ENCODE measurements around the gene LIPJ.

Gene LIPJ, protein sequence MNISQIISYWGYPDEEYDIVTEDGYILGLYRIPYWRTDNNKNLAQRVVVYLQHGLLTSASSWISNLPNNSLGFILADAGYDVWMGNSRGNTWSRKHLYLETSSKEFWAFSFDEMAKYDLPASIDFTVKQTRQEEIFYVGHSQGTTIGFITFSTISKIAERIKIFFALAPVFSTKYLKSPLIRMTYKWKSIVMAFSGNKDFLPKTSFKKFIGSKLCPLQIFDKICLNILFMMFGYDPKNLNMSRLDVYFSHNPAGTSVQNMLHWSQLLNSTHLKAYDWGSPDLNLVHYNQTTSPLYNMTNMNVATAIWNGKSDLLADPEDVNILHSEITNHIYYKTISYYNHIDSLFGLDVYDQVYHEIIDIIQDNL

DNA sequence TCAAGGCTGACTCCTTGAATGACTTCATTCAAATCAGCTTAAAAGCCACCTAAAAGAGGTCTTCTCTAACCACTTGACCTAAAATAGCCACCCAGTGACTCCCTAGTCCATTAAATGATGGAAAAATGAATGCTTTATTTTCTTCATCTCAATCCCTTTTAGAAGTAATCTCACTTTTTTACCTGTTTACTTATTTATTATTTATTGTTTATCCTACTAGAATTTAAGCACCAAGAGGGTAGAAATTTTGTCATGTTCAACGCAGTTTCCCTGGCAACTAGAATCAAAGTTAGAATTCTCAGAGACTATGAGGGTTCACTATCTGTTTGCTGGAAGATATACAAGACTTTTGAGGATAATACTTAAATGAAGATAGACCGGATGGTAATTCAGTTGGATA lies at the start of gene LIPJ:
TSS of gene LIPJ (plus strand) at position 301 of the 400 bp plus-strand sequence. CDS start 3,926 bp downstream, outside the sequence.
- no peak for DNase-seq (ENCODE audit: low spot score)
- FAIRE-seq: no peak

DNA sequence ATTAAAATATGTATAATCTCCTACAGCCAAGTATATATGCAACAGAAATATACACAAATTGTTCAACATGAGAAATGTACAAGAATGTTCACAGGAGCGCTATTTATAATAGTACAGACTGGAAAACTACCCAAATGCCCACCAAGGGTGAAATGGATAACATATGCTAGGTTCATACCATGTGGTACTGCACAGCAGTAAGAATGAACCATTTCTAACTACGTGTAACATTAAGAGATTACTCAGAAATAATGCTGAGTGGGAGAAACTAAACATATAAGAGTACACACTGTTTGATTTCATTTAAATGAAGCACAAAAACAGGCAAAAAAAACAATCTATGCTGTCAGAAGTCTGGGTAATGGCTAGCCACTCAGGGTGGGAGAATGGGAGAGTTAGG lies 49.2 kb upstream of the LIPJ start:
- DNase-seq (ENCODE audit: low spot score): no peak
- FAIRE-seq: no peak

DNA sequence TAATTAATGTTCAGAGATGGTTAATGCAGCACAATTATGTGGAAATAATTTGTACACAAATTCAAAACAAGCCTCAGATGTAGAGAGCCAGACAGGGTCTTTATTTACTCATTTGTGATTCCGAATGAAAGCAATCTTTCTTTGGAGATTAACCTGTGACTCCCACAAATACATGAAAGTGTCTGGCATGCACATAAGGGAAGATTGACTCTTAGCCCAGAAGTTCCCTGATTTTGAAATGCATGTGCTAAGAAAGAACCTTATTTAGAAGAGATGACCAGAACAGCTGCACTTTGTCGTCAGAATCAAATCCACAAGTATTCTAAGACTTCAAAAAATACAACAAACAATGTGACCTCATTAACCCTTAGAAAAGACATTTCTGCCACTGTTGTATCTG lies 48.5 kb upstream of the LIPJ start:
- FAIRE-seq: no peak
- DNase-seq (ENCODE audit: low spot score): no peak

DNA sequence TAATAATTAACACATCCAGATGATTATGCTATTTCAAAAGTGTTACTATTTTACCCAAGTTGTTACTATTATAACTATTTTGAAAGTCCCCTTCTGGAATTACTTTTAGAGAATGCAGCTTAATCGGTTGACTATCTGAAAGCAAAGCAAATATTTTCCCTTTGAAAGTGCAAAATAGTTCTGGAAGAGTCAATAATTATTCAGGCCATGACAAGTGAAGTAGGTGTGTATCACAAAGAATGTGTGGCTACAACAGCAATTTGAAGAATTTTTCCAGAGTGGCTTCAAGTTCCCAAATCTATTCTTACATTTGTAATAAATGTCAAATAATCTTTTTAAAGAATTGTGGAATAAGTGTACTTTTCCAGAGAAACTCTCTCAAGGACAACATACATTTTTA lies 46.2 kb upstream of the LIPJ start:
- DNase-seq (ENCODE audit: low spot score) (no peak), FAIRE-seq (no peak)

DNA sequence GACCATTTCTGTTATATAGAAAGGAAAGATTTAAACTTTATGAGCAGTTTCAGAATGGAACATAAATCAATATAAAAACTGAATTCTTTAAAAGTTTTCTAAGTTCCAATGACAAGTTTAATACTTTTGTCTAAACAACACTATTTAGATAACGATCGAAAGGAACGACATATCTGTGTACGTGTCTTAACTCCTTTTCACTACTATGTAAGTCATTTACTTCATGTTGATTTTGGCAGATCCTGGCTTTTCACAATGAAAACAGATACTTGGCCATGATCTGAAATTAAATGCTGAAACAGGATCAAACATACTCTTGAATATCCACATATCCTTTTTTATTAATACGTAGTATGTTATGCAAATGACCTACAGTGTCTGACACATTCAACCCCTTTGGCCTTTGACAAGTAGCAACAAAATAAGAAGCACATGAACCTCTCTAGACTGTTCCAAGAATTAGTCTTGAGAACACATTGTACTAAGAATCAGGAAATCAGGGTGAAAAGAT lies 45.4 kb upstream of the LIPJ start:
- DNase-seq (ENCODE audit: low spot score): no peak

DNA sequence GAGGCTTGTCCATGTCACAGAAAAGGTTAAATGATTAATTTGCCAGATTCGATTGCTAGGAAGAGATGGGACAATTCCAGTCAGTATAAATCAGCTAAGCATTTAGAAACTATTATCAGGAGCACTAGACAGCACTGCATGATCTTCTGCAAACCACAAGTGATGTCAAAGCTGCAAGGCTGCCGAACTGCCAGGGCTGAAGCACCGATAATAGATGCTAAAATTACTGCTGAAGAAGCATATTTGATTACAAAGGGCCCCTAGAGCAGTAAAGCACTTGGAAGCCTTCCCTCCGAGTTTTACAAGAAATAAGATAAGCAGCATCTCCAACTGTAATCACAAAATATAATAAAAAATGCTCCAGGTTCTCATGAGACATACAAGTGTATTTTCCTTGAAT lies 44.0 kb upstream of the LIPJ start:
- no peak for DNase-seq (ENCODE audit: low spot score)
- FAIRE-seq: no peak

More for the DNA sequence above, 45.4 kb upstream of the LIPJ start:
- FAIRE-seq: no peak

DNA sequence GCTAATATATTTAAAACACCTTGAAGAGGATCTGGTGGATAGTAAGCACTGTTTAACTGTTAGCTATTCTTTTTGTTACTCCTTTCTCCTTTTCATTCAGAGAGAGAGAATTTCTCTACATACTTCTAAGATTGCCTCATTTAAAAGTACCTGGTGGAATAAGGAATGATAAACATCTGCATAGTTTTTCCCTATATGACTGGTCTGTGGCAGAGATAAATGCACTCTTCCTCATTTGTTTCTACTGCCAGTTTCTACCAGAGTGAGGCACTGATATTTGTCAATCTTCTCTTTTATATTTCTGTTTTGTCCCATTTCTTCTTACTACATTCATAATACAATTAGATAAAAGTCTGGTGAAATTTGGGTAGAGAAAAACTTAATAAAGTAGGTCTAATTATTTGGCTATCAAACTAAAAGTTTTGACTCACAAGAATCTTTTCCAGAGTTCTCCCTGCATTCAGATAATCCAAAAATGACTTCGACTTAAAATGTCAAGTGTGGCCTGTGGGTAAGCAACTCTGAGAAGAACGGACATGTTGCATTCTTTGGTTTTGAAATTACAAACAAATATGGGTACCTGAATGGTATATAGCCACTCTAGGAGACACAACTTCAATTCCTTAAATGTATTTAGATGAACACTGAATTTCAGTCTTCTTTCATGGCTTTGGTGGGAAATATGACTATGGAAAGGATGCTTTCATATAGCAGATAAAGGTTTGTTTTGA lies 42.3 kb upstream of the LIPJ start:
- FAIRE-seq: no peak

DNA sequence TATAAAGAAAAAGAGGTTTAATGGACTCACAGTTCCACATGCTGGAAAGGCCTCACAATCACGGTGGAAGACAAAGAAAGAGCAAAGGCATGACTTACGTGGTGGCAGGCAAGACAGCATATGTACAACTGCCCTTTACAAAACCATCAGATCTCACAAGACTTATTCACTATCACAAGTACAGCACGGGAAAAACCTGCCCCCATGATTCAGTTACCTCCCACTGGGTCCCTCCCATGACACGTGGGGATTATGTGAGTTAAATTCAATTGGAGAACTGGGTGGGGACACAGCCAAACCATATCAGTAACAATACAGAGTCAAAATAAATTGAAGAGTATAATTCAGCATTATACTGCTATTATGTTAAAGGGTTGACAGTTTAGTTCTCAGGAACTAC lies 41.2 kb upstream of the LIPJ start:
- DNase-seq (ENCODE audit: low spot score) (no peak), FAIRE-seq (no peak)

More for the DNA sequence above, 42.3 kb upstream of the LIPJ start:
- DNase-seq (ENCODE audit: low spot score): no peak

DNA sequence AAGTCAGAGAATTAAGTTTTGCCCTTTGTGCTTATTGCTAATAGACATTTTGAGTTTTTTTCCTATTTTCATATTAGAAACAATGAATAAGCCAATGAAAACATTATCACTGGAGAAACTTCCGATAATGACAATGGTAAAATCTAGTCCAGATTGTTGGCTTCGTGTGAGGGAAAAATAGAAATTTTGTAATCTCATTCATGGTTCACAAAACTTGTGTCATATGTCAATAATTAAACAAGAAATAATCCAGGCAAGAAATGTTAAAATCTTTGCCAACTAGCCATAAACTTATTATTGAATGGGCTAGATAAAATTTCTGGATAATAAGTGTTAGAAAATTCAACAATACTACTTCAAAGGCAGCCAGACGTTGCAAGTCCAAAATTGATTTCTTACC lies 40.1 kb upstream of the LIPJ start:
- no peak for FAIRE-seq
- no peak for DNase-seq (ENCODE audit: low spot score)

DNA sequence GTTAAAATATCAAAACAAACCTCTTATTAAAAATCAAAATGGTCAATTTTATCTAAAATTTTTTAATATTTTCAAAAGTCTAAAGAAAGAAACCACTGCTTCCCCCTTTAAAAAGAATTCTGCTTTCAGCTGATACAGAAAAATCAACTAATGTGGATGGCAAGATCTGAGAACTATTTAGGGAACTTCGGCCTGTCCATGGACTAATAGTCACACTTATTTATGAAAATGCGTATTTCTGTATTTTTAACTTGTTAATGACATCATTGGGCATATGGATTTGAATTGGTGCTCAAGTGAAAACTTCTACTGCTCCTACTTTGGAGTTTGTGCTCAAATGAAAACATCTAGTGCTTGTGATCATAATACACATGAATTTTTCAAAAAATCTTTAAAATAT lies 35.3 kb upstream of the LIPJ start:
- FAIRE-seq: no peak
- no peak for DNase-seq (ENCODE audit: low spot score)

DNA sequence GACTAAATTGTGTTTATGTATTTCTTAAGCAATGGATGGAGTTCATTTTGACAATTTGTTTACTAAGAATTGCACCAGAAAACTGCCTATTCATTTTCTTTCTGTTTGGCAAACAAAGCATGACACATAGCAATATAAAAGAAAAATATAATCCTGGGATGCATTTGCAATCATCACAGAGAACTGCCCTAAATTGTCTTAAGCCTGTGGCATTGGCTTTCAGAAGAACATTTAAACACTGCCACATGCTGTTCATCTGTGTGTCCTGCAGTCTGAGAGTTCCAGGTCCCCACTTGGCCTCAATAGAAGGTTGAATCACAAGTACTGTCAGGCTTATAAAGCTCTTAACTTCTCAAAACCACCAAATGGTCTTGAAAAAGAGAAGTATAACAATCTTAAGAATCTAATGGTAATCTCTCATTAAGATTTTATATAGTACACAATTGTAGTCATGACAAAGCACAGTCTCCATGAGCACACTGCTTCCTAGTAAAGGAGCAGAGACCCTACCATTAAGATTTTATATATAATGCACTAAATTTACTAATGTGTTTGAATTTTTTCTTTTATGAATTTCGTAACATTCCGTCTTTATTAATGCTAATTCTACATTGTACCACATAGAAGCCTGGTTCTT lies 33.3 kb upstream of the LIPJ start:
- no peak for FAIRE-seq
- DNase-seq (ENCODE audit: low spot score): peak; percentile 52

DNA sequence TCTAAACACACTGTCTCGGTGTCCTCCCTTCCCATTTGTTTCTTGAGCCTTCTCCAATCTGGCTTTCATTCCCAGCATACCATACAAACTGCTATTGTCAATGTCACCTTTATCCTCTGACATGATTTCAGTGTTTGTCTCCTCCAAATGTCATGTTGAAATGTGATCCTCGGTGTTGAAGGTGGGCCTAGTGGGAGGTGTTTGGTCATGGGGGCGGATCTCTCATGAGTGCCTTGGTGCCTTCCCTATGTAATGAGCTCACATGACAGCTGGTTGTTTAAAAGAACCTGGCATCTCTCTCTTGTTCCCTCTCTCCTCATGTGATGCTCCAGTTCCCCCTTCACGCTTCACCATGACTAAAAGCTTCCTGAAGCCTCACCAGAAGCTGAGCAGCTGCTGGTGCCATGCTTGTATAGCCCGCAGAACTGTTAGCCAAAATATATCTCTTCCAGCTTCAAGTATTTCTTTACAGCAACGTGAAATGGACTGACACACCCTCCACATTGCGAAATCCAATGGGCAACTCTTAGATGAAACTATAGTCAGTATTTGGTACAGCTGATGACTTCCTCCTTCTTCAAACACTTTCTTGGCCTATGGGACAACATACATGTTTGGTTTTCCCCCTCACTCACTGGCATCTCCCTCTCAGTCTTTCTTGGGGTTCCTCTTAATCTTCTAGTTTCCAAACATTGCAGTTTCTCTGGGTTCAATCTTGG lies 31.2 kb upstream of the LIPJ start:
- FAIRE-seq: no peak
- no peak for DNase-seq (ENCODE audit: low spot score)

DNA sequence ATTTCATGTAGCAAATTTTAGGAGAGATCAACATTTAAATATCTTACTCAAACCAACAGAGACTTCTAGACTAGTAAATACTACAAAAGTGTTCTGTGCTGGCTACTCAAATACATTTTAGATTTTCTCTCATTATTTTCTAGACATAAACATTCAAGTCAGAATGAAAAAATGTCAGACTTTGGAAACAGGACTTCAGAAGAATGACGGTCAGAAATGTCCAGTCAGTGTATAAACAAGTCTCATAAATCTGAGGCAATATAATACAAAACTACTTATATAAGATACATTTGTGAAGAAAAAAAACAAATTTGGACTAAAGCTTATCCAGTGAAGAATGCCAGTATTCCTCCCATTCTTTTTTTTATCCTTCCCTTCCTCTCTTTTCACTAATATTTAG lies 29.3 kb upstream of the LIPJ start:
- FAIRE-seq (no peak), DNase-seq (ENCODE audit: low spot score) (no peak)

DNA sequence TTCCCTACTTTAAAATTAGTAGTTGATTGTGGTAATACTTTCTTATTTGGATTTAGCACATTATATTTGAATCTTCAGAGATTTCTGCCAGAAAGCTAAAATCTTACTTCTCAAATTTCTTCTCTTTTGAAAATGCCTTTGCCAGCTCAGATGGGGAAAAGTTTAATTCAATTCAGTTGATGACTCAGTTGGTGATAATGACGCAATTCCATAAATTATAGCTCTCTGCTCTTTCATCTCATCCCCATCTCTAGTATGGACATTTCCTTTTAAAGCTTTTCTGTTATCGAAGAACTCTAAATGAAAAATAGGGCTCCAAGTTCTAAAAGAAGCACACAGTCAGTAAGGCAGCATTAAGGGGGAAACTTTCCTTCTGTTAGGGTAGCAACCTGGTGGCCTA lies 28.9 kb upstream of the LIPJ start:
- FAIRE-seq: no peak
- DNase-seq (ENCODE audit: low spot score): no peak

DNA sequence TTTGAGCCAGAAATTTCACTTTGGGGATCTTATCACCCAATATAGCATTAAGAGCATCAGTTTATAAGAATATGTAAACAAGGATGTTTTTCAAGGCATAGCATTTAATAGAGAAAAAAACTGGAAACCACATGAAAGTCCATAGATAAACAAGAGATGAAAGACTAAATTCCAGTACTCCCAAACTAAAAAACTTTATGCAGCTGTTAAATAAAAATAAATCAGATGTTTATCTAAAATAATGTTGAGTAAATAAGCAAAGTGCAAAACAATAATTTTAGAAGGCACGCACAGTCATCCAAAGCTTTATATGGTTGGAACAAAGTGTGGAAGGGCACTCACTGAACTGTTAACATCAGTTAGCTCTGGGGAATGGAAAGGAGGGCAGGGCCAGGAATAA lies 24.4 kb upstream of the LIPJ start:
- FAIRE-seq (no peak), DNase-seq (ENCODE audit: low spot score) (no peak)

DNA sequence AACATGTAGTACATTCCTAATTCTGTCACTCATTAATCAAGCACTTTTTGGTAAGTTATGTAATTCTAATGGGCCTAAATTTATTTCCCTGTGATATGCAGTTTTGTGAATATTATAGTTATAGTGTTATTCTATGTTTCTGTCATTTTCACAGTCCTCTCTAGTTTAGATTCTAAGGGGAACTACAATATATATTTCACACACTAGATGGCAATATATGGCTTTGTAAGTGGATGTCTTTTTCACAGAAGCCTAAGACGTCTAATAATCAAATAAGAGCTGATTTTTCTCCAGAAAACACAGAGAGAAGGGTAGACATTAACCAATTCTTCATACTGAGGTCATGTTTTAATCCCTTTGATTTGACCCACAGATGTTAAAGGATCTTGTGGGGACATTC lies 21.5 kb upstream of the LIPJ start:
- FAIRE-seq (no peak), DNase-seq (ENCODE audit: low spot score) (peak; percentile 11)

DNA sequence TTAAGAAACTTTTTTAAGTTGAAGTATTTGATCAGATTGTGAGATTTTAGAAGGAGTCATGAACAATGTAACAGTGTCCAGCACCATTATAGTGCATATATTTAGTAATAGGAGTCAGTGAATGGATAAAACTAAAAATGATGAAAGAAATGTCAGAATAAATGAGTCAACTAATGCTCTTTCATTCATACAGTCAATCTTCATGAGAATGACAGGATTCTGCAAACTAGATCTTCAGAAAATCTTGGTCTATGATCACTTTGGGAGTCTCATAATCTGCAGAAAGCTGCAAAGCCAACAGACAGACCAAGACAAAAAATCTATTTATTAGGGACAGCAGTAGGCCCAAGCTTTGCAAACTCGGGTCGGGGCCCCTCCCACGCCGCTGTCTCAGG lies 4.2 kb upstream of the LIPJ start:
- DNase-seq (ENCODE audit: low spot score) (no peak), FAIRE-seq (no peak)

DNA sequence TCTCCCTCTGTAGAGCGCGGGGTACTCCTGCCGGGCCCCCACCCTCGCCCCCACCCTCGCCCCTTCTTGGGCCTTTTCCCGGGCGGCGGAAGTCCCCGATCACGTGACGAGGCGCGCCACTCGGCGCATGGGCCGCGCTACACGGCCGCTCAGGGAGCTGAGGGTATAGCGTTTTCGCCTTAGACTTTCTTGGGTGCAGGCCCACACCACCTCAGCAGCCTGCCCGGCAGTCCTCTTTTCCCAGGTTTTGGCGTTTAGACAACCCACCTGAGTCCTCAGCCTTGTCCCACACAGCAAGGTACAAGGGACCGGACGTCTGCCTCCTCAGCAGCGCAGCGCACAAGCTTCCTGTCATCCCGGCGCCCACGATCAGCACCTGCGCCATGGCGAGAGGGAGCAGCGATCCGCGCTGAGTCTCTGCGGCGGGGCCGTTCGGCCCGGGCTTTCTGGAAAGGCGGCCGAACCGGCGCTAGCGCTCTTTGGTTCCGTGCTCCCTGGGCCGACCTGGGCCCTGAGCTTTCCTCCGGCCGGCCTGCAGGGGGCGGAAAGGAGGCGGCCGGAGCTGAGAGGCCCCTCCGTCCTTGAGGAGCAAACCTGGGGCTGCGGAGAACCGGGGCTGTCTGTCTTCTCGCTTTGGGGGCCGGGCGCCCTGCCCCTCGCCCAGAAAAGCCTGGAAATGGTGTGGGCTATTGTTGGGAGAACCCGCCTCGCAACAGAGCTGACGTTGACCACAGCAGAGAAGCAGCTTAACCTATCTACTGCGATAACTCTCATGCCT lies 3.6 kb upstream of the LIPJ start, which contains the start of gene RNLS:
TSS of gene RNLS (minus strand) at position 513 of the 778 bp plus-strand sequence.
- peak; percentile 75 for DNase-seq (ENCODE audit: low spot score)
- peak; percentile 78 for FAIRE-seq

DNA sequence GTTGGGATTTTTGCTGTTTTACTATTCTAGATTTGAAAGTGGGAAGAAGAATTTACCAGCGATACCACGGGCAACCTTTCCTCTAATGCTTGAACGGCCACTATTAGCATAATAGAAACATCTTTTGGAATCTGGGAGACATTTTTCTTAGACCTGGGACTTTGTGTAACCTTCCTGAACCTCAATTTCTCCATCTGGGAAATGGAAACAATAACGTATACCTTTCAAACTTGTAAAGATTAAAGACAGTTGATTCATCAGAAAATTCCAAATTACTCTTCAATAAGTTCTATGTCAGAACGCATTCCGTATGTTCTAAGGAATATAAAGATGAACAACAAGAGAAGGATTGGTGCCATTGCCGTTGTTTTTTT lies 3.0 kb upstream of the LIPJ start:
- DNase-seq (ENCODE audit: low spot score): no peak
- FAIRE-seq: no peak

DNA sequence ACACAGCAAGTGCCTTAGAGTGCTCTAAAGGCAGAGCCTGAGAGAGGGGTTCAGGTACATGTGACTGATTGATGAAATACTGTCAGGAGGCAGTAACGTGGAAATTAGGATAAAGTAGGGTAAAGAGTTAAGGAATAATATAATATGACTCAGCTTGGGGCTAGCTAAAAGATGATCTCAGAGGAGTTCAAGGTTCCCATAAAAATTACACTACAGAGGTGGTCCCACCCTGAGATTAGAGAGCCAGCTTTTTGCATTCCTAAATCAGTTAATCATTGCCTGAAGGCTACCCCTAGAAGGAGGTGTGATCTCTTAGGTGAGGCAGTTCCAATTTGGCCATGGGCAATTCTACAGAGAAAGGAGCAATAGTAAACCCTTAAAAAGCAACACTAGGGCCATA lies 5.8 kb downstream of the LIPJ start:
- no peak for DNase-seq (ENCODE audit: low spot score)
- FAIRE-seq: no peak

DNA sequence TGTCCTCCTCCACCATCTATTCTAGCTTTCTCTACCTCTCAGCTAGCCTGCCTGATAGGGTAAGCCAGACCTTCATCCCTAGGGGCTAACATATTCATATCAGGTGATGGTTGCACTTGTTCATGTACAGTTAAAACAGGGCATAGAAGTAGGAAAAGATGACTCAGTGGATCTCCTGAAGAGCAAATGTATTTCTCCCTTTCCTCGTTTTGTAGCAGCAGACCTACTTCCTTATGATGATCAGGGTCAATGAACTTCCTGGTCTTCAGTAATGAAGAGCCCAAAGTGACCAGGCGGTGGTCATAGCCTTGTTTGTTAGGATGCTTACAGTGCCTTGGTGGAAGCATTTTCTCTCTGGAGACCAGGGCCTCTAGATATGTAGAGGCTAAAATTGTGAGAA lies 6.3 kb downstream of the LIPJ start:
- no peak for FAIRE-seq

More for the DNA sequence above, 6.3 kb downstream of the LIPJ start:
- no peak for DNase-seq (ENCODE audit: low spot score)

Data from urothelium cell line (cell line).